Measurements from ENCODE around the gene CD14.
"Not testable (repeated sequence)": the region's sequence is repeated elsewhere in the genome, so short reads cannot be mapped to it uniquely, and the experiment has no call there.

CD14 gene

DNA sequence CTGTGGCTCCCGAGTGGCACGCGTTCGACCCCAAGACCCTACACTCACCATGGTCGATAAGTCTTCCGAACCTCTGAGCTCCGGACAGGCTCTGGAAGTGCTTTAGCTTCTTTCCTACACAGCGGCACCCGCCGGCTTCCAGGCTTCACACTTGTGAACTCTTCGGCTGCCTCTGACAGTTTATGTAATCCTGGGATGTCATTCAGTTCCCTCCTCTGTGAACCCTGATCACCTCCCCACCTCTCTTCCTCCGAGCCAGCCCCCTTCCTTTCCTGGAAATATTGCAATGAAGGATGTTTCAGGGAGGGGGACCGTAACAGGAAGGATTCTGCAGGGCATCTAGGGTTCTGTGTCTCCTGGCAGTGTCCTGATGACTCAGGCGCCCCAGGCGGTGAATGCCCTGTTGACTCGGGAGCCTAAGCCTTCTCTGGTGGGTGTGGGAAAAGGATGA is at the start of gene CD14:
Gene CD14 (minus strand): TSS at position 155 of the 451 bp plus-strand sequence. CDS start 104 bp downstream, at position 51.
- no peak for DNase-seq

DNA sequence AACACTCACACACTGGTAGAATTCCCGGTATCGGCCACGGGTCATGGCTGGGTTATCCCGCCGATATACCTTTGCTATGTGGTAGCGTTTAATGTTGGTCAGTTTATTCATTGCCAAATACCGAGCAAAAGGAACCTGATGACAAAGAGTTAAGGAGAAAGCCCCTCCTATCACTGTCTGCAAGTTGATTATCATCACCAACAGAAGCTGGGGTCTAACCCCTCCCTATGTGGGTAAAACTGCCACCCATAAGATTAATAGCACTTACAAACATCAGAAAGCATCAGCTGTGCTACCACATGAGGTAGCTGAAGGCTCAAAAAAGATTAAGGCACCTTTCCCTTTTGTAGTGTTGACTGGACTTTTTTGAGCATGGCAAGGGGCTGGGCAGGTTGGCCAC is 46.0 kb upstream of the CD14 start:
- DNase-seq = no peak

DNA sequence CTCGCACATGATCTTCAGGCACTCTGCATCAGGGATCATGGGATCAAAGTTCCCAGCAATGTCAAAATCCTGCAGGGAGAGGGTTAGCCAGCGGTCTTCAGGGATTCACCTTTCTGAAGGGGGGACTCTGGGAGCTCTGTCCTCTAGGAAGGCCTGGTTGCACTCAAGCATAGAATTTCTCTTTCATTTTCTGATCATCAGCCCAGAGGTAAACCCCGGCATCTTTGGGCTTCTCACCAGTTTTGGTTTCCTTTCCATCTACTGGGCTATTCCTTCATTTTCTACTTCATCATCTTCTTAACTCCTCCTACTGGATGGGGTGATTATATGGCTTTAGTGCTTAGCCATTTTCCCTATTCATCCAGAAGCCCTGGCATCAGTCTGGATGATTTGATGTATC is 45.0 kb upstream of the CD14 start:
- no peak for DNase-seq

DNA sequence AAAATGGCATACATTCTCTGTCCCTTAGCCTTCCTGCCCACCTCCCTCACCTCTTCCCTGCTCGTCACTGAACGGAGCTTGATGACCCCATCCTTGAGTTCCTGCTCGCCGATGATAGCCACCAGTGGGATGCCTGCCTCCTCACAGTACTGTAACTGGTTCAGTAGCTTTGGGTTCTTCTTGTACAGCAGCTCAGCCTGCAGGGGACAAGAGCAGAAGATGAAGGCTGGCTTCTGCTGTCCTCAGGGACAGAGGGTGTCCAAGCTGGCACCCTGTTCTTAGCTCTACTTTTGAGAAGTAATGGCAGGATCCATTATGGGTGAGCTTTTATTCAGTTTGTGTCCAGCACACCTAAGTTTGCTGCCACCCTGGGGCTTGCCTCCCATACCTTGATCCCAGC is 41.7 kb upstream of the CD14 start:
- no peak for DNase-seq

DNA sequence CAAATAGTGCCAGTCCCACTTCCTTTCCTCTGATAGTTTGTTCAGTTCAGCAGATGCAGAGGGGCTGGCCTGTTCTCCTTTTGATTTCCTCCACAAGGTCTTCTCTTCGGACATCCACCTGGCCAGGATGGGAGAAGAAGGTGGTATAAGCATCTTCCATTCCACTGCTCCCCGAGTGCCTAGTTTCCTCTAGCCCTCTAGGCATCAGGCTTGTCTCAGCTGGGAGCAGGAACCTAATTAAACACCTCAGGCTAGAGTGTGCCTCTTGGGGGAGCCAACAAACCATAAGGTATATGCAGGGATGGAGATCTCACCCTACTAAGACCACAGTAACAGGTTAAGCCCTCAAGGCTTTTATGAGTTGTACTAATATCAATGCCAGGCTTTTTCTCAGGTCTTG is 41.2 kb upstream of the CD14 start:
- DNase-seq = no peak

DNA sequence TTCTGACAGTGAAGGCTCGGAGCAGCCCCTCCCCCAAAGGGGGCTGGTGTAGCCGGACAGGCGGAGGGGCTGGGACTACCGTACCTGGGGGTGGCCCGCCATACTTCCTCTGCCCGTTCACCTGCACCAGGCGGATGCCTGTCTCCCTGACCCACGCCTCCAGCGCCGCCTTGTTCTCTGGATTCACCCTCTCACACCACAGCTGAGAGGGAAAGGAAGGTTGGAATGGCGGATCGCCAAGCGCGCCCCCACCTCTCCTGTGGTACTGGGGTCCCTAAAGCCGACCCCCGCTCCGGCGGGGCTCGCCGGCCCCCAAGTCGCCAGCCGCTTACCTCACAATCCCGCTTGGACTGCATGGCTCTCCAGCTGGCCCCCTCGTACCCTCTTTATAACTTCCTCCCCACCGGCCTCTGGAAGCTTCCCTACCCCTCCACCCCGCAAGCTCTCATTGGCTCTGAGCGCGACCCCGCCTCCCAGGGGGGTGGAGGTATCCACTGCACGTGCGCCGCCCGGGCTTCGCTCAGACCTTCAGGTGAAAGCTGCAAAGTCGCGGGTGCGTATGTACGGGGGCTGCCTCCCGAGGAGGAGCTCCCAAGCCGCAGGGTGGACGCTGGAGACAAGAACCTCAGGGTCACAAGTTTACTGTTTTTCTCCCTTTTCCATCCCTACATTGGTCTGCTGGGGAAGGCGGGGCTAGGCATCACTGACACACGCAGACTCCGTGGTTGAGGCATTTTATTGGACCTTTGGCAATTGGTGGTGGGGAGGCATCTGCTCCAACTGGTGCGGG is 40.4 kb upstream of the CD14 start, which contains the start of gene DND1:
Gene DND1 (minus strand): TSS at position 390 of the 790 bp plus-strand sequence. CDS start 34 bp downstream, at position 356.
- DNase-seq = no peak

DNA sequence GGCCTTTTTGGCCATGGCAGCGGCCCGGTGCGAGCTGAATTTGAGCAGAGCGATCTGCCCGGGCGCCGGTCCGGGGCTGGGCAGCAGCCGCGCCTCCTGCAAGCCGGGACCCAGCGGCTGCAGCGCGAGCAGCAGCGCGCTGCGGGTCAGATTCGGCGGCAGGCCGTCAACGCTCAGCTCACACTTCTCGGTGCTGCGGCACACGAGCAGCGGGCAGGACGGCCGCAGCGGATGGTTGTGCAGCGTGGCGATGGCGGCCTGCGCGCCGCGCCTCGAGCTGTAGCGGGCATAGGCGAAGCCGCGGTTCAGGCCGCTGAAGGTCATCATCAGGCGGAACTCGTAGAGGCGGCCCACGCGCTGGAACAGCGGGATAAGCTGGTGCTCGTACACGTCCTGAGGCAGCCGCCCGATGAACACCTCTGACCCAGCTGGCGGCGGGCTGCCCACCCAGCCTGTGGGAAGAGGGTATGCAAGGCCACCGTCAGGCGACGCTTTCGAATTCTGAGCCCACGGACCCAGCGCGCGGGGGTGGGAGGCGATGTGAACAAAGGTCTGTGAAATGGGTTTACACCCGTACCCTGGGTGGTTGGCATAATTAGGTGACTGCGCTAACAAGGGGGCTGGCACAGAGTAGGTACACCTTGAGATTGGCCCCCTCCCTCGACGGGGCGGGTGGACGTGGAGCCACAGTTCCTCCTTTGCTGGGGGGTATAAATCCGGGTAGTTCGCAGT is 39.6 kb upstream of the CD14 start:
- peak; percentile 72 for DNase-seq

DNA sequence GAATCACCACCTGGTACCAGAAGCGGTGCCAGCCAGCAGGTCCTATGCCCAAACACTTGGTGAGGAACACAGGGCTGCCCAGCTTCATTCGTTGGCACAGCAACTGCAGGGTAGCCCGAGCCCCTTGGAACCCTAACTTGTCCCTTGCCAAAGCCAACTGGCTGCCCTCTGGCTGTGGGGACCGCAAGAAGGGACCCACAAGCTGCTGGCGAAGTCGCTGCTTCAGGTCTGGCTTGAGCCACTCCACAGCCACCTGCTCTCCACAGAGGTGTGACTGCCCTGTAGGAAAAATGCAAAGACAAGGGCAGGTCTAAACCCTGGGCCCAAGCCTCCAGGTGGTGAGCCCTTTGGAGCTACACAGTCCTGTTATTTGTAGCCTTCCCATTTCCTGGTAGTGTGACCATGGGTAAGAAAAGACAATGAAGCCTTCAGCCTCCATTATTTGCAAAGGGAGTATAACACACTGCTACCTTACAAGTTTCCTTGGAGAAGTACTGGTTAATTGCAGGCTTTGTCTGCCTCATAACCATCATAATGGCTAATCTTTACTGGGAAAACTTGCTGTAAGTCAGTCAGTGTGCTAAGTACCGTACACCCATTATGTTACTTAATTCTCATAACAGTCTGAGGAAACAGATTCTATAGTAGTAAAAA is 38.6 kb upstream of the CD14 start:
- DNase-seq = no peak

DNA sequence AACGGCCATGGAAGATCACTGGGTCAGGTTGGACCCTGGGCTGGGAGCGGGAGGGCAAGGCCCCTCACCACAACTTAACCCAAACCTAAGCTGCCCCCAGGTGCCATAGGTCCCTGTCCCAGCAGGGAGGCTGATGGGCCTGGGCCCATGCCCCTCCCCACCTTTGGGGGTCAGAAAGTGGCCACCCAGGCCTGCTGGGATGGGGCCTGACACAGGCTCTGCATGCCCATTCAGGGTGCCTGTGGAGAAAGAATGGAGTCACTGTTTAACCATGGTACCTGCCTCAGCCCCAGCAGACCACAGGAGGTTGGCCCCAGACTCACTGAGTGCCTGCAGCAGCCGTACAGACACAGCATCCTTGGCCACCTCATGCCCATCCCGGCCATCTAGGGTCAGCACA is 38.1 kb upstream of the CD14 start:
- DNase-seq = not testable (repeated sequence)

DNA sequence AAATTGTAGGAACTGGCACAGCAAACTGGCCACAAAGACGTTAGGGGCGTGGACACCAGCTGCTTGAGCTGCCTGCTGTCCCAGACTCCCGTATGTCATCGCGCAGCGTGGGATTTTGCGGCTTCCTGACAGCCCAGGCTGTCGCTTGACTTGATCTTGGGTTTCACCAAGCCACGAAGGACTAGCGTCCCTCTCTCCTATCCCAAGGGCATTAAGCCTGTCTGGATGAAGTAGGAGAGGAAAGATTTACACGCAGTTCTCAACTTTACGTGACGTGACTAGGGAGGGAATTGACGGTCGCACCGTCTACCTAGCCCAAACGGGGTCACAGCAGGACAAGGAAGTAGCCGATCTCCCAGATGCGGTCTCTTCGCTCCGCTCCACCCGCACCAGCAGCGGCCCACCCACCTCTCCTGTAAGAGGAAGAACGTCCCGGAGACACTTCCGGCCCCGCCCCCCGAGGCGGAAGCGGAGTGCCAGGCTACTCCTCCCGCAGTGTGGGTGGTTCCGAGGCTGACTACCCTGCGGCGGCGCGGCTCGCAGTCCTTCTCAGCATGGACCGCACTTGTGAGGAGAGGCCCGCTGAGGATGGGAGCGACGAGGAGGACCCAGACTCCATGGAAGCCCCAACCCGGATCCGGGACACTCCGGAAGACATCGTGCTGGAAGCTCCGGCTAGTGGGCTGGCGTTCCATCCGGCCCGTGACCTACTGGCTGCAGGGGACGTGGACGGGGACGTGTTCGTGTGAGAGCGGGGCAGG is 31.6 kb upstream of the CD14 start, which contains the start of gene WDR55:
Gene WDR55 (plus strand): TSS at position 546 of the 761 bp plus-strand sequence. CDS start 9 bp downstream, at position 555.
- DNase-seq = peak; percentile 94

DNA sequence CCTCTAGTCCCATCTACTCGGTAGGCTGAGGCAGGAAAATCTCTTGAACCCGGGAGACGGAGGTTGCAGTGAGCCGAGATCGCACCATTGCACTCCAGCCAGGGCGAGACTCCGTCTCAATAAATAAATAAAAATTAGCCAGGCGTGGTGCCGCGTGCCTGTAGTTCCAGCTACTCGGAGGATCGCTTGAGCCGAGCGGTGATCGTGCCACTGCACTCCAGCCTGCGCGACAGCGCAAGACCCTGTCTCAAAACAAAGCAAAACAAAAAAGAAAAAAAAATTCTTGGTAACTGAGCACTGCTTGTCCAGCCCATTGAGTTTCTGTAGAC is 31.0 kb upstream of the CD14 start:
- DNase-seq = no peak

DNA sequence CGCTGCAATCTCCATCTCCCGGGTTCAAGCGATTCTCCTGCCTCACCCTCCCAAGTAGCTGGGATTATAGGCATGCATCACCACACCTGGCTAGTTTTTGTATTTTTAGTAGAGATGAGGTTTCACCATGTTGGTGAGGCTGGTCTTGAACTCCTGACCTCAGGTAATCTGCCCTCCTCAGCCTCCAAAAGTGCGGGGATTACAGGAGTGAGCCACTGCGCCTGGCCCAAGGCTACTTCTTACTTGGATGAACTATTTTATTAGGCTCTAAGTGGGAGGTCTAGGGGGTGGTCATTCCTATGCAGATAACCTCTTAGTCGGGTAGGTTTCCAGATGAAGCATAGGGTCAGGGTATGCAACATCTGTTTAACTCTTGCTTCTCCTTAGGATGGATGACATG is 27.4 kb upstream of the CD14 start:
- DNase-seq = not testable (repeated sequence)

DNA sequence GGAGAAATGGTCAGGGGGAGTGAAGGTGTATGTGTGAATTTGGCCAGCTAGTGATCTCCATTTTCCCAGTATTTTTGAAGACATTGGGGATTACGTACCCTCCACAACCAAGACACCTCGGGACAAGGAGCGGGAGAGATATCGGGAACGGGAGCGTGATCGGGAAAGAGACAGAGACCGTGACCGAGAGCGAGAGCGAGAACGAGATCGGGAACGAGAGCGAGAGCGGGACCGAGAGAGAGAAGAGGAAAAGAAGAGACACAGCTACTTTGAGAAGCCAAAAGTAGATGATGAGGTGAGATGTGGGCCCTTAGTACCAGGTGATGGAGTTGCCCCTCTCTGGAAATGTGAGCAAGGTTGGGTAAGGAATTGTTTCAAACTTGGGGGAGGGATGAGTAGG is 25.9 kb upstream of the CD14 start:
- no peak for DNase-seq

DNA sequence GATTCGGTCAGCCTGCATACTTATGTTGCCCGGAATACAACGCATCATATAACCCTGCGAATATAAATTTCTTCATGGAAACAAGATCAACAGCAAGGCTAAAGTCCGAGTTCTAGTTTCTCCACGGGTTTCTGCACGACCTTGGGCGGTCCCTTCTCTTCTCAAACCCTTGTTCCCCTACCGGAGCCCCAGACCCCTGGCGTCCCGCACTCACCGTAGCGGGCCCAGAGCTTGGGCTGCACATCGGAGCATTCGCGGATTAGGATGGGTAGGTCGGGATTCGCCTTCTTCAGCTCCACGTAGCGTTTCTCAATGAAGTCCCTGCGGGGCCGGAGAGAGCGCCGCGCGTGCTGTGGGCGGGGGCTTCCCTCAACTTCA is 14.1 kb upstream of the CD14 start:
- no peak for DNase-seq

DNA sequence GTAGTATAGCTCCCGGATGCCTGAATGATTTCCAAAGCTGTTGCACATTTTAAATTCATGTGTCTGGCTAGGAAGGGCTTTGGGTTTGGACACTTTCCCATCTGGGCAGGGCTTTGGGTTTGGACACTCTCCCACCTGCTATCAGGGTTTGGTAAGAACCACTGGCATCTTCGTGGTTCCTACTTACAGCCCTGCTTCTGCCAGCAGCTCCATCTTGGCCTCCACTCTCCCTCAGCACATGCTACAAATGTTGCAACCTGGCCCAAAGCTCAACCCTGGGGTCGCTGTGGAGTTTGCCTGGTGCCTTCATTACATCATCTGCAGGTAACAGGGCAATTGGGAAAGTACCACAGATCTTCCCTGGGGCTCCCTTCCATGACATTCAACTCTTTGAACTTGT is 9.7 kb upstream of the CD14 start:
- no peak for DNase-seq

DNA sequence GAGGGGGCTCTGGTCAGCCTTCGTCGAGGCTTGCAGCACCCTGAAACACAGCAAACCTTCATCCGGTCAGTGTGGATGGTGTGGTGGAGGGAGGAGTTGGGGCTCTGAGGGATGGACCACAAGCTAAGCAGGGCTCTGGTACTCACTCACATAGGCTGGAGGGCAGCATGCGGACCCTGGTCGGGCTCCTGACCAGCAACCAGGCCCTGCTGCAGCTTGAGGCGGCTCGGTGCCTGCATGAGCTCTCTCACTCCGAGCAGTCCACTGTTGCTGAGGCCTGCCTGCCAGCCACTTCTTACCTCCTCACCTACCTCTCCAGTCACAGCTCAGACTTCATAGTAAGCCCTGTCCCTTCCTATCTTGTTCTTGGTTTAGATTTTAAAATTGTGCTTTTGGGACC is 8.7 kb upstream of the CD14 start:
- DNase-seq = no peak

DNA sequence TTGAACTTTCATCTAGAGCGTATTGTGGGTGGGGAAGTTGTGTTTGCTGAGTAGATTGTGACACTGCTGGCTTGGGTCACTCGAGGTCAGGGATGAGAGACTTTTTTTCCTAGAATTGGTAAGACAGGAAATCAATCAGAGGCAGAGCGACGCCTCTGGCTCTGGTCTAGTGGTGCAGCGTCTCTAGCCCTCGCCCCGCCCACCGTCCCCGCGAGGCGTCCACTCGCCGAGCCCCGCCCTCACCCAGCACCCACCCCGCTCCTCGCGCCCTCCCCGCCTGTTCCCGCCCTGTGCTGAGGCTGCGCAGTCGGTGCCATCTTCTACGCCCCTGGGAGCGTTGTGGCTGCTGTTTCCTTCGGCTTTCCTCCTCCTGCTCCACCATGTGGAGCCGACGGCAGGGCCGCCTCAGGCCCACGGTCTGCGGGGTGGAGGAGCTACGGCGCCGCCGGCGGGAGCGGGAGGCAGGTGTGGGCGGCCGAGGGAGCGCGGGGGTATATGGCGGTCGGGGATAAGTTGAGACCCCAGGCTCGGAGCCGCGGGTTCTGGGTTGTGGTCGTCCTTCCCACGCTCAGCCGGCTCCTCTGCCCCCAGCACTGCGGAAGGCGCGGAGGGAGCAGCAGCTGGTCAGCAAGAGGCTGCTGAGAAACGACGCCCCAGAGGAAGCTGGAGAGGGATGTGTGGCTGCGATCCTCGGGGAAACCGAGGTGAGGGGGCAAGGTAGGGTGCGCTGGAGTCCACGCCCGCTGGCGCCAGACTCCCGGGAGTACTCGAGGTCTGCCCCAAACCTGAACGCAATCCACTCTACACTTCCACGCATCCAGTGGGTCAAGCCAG is 6.4 kb upstream of the CD14 start, which contains the start of gene TMCO6:
Gene TMCO6 (plus strand): TSS at position 304 of the 834 bp plus-strand sequence. CDS start 77 bp downstream, at position 381.
- peak; percentile 91 for DNase-seq

DNA sequence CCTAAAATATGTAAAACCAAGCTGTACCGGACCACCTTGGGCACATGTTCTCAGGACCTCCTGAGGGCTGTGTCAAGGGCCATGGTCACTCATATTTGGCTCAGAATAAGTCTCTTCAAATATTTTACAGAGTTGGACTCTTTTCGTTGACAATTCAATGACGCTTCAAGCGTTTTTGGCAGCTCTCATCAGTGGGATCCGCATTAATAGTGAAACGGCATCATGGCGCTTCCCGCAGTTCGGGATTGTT is 5.8 kb upstream of the CD14 start:
- DNase-seq = not testable (repeated sequence)

DNA sequence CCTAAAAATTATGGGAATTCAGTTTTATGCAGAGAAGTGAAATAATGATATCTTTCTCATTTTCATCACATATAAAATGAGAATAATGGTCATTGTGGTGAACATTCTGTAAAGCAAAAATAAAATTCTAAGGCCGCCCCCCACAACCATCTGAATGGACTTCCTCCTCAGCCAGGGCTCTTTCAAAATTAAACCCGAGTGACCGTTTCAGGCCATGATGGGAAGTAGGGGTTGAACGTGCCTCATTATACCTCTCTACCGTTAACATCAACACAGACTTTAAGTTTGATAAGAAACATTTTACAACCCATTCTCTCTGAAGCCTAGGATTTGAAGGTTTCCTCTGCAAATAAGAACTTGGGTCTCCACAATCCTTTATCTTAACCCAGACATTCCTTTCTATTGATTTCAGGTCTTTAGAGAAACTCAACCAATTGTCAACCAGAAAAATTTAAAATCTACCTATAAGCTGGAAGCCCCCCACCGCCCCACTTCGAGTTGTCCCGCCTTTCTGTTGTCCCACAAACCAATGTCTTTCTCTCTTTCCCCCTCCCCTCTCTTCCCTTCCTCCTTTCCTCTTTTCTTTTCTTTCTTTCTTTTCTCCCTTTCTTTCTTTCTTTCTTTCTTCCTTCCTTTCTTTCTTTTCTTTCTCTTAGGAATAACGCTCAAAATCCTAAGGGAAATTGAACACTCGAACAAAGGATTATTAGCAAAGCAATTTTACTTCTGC is 4.6 kb upstream of the CD14 start:
- no peak for DNase-seq

DNA sequence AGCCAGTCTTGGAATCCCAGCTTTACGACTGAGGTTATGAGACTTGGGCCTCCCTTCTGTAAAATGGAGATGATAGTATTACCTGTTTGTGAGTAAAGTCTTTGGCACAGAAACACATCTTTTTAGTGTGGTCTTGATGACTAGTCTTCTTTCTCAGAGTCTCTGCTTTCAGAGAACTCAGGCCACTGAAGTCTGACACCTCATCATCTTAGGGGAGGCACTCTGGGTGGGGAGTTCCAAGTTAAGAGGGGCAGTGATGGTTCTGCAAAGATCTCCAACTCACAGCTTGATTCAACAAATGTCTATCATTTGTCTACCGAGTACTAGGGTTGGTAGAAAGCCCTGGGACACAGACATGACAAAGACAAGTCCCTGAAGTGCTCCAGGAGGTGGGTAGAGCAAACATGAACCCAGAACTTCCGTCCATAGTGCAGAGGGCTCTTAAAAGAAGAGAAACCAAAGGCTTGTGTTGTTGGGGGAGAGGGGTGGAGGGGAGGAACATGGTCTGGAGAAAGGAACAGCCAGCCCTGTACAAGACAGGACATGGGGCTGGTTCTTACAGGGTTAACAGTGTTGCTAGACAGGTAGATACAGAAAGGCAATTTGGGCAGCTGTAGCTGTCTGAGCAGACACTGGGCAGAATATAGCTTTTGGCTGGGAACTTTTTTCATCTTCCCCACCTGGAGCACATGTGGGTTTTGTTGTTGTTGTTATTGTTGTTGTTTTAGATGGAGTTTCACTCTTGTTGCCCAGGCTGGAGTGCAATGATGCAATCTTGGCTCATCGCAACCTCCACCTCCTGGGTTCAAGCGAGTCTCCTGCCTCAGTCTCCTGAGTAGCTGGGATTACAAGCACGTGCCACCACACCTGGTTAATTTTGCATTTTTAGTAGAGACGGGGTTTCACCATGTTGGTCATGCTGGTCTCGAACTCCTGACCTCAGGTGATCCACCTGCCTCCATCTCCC is 2.6 kb upstream of the CD14 start:
- no peak for DNase-seq
